SJCRH30 (cell line): ENCODE measurements around the gene CRYBB3. TPM values are rescaled to one million over a fixed set of nuclear protein-coding genes. Genes with fewer than 3 reads are reported as not detected.
"Not testable (repeated sequence)": the region's sequence is repeated elsewhere in the genome, so short reads cannot be mapped to it uniquely, and the experiment has no call there.

ENCODE experiments used
- DNase-seq, 2 experiments: peaks; one replicate each; pipeline ENCODE4 v3.0.0-alpha.2; 2015 to 2020
- H3K27ac ChIP-seq: fragments of 250-450 bp; sonication (Bioruptor Pico); 2 replicates; pipeline ENCODE4 v1.5.1; 2020; ENCODE audit warnings: mild to moderate bottlenecking, moderate library complexity
- H3K27me3 ChIP-seq: fragments of 250-450 bp; sonication (Bioruptor Pico); 2 replicates; pipeline ENCODE4 v1.5.1; 2020; ENCODE audit warnings: mild to moderate bottlenecking, moderate library complexity
- H3K36me3 ChIP-seq: fragments of 250-450 bp; sonication (Bioruptor Pico); 2 replicates; pipeline ENCODE4 v1.5.1; 2020; ENCODE audit warnings: mild to moderate bottlenecking, moderate library complexity
- H3K4me1 ChIP-seq: fragments of 250-450 bp; sonication (Bioruptor Pico); 2 replicates; pipeline ENCODE4 v1.5.1; 2020; ENCODE audit warnings: mild to moderate bottlenecking, moderate library complexity
- H3K4me3 ChIP-seq: fragments of 250-450 bp; sonication (Bioruptor Pico); 2 replicates; pipeline ENCODE4 v1.5.1; 2020; ENCODE audit warnings: mild to moderate bottlenecking, moderate library complexity
- H3K9me3 ChIP-seq: fragments of 250-450 bp; sonication (Bioruptor Pico); replicated peaks from 2 replicates; pipeline ENCODE4 v1.5.1; 2020; ENCODE audit warnings: mild to moderate bottlenecking, moderate library complexity
- total RNA-seq: library from RNA; depleted of rRNA; stranded (reverse); fragments of >200 nt; shearing (Covaris generic); gene quantifications from 2 replicates; pipeline ENCODE4 v1.2.3, GENCODE V29; 2014

Gene CRYBB3
- total RNA-seq, 1 experiment from 2014 or later: not detected

- H3K27me3 ChIP-seq: no peaks in the 10 kb centered on the region
- no peak for DNase-seq
- H3K4me3 ChIP-seq: no peak overlapping the region
- no peaks in the 10 kb centered on the region for H3K4me1 ChIP-seq
- H3K27ac ChIP-seq: no peak overlapping the region
- no peaks in the 10 kb centered on the region for H3K9me3 ChIP-seq
- peaks cover 60% of the 10 kb centered on the region for H3K36me3 ChIP-seq
These were observed 15.6 kb upstream of the CRYBB3 start for GRCh38 chr22:25183949-25184619.

DNA sequence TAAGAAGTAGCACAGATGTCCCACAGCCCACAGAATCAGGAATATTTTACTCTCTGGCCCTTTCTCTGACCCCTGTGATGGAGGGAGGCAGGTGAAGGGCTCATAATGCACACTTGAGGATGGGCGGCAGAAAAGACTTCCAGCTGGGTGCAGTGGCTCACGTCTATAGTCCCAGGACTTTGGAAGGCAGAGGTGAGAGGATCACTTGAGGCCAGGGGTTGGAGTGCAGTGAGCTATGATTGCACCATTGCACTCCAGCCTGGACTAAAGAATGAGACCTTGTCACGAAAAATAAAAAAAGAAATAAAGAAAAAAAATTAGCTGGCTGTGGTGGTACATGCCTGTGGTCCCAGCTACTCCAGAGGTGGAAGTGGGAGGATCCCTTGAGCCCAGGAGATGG, 13.5 kb upstream of the CRYBB3 start:
- no peaks in the 10 kb centered on the region for H3K4me1 ChIP-seq
- H3K4me3 ChIP-seq: no peak overlapping the region
- H3K27ac ChIP-seq: no peak overlapping the region

DNA sequence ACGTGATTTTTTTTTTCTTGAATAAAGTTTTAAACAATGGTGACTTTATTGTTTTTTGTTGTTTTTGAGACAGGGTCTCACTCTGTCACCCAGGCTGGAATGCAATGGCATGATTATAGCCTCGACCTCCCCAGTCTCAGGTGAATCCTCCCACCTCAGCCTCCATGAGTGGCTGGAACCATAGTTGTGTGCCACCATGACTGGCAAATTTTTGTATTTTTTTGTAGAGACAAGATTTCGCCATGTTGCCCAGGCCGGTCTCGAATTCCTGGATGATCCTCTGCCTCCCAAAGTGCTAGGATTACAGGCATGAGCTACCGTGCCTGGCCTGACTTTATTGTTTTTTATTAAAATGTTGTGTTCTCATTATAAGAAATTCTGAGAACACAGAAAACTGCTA, 12.2 kb upstream of the CRYBB3 start:
- Histone ChIP-seq H3K27me3 (no peaks in the 10 kb centered on the region), H3K4me1 (no peaks in the 10 kb centered on the region), H3K27ac (no peak overlapping the region), H3K4me3 (no peak overlapping the region), H3K36me3 (peaks cover 43% of the 10 kb centered on the region), H3K9me3 (no peaks in the 10 kb centered on the region)
- no peak for DNase-seq

More for the DNA sequence above, 13.5 kb upstream of the CRYBB3 start:
- DNase-seq: peak in 1 of 2 experiments; percentile 62
- Histone ChIP-seq H3K27me3 (no peaks in the 10 kb centered on the region), H3K9me3 (no peaks in the 10 kb centered on the region), H3K36me3 (peaks cover 45% of the 10 kb centered on the region)

DNA sequence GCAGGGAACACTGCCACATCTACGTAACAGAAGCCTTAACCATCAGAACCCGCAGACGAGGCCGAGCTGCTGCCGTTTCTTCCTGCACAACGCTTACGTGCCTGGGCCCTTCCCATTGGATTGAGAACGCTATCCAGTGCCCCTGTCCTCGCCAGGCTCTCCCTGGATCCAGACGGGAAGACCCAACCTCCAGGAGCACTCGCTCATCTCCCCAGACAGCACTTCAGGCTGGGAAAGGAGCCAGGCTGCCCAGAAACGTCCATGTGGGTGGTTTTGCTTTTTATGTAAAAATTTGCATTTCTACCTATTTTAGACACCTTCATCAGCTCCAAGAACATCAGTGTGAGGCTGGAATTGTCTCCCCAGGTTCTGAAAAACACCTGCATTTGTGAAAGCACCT, 7.3 kb upstream of the CRYBB3 start:
- no peak for DNase-seq
- H3K27me3 ChIP-seq: no peaks in the 10 kb centered on the region
- no peak overlapping the region for H3K27ac ChIP-seq
- peaks cover 33% of the 10 kb centered on the region for H3K36me3 ChIP-seq
- H3K9me3 ChIP-seq: no peaks in the 10 kb centered on the region
- no peaks in the 10 kb centered on the region for H3K4me1 ChIP-seq
- H3K4me3 ChIP-seq: no peak overlapping the region

- Histone ChIP-seq H3K4me3 (no peak overlapping the region), H3K36me3 (peaks cover 30% of the 10 kb centered on the region), H3K4me1 (no peaks in the 10 kb centered on the region), H3K27me3 (no peaks in the 10 kb centered on the region), H3K9me3 (no peaks in the 10 kb centered on the region), H3K27ac (no peak overlapping the region)
- DNase-seq: no peak
These were observed 6.5 kb upstream of the CRYBB3 start for GRCh38 chr22:25193130-25193529.

GRCh38 chr22:25193548-25193947, 6.1 kb upstream of the CRYBB3 start:
- Histone ChIP-seq H3K4me3 (no peak overlapping the region), H3K36me3 (peaks cover 27% of the 10 kb centered on the region), H3K4me1 (no peaks in the 10 kb centered on the region), H3K27me3 (no peaks in the 10 kb centered on the region), H3K9me3 (no peaks in the 10 kb centered on the region), H3K27ac (no peak overlapping the region)
- peak in 1 of 2 experiments; percentile 58 for DNase-seq

GRCh38 chr22:25196326-25196725, 3.3 kb upstream of the CRYBB3 start:
- H3K9me3 ChIP-seq: no peaks in the 10 kb centered on the region
- no peak overlapping the region for H3K4me3 ChIP-seq
- H3K27ac ChIP-seq: no peak overlapping the region
- H3K36me3 ChIP-seq: peaks cover 30% of the 10 kb centered on the region
- no peaks in the 10 kb centered on the region for H3K4me1 ChIP-seq
- no peaks in the 10 kb centered on the region for H3K27me3 ChIP-seq
- DNase-seq: no peak

DNA sequence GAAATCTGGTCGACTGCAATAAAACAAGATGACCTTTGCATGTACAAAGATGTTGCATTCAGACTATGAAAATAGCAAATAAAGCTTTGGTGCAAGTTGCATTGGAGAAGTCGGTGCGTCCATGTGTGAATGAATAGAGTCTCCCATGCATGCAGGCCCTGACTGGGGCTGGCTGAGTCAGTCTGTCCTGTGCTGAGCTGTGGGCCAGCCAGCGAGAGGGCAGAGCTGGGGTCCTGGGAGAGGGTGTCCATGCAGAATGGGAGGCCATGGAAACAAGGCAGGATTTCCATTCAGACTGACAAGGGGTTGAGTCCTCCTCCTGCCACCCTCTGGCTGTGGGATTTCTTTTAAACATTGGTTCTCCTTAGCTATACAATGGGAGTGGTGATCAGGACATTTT, 2.3 kb upstream of the CRYBB3 start:
- no peak overlapping the region for H3K4me3 ChIP-seq
- H3K27me3 ChIP-seq: no peaks in the 10 kb centered on the region
- H3K4me1 ChIP-seq: no peaks in the 10 kb centered on the region
- no peaks in the 10 kb centered on the region for H3K9me3 ChIP-seq
- no peak overlapping the region for H3K27ac ChIP-seq
- DNase-seq: no peak
- peaks cover 23% of the 10 kb centered on the region; the same call in 1 of the 2 replicates for H3K36me3 ChIP-seq

DNA sequence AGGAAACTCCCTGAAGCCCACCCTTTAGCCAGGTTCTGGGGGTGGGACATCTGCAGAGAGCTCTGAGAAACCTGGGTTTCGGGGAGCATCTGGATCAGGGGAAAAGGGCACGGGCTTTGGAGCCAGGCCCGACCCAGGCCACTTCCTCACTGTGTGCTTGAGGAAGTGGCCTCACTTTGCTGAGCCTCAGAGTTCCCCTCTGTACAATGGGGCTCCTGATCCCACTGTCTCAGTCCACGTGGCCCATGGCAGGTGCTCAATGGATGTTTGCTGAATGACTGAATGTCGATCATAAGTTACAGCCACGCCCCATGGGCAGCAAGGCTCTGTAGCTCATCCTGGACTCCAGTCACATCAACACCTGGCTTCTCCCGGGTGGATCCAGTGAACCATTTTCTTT, 1.3 kb downstream of the CRYBB3 start:
- H3K27ac ChIP-seq: no peak overlapping the region
- no peak for DNase-seq
- no peak overlapping the region for H3K4me3 ChIP-seq
- no peaks in the 10 kb centered on the region for H3K27me3 ChIP-seq
- 0 out of 2 replicates have a peak, but pooled peaks cover 4% of the 10 kb centered on the region for H3K4me1 ChIP-seq
- no peaks in the 10 kb centered on the region for H3K9me3 ChIP-seq
- H3K36me3 ChIP-seq: peaks cover 10% of the 10 kb centered on the region; the same call in 1 of the 2 replicates

- Histone ChIP-seq H3K27me3 (no peaks in the 10 kb centered on the region), H3K27ac (no peak overlapping the region), H3K36me3 (peaks cover 9% of the 10 kb centered on the region; the same call in 1 of the 2 replicates), H3K9me3 (no peaks in the 10 kb centered on the region), H3K4me1 (0 out of 2 replicates have a peak, but pooled peaks cover 4% of the 10 kb centered on the region), H3K4me3 (no peak overlapping the region)
- DNase-seq: no peak
These were observed 2.1 kb downstream of the CRYBB3 start for GRCh38 chr22:25201557-25202273.

DNA sequence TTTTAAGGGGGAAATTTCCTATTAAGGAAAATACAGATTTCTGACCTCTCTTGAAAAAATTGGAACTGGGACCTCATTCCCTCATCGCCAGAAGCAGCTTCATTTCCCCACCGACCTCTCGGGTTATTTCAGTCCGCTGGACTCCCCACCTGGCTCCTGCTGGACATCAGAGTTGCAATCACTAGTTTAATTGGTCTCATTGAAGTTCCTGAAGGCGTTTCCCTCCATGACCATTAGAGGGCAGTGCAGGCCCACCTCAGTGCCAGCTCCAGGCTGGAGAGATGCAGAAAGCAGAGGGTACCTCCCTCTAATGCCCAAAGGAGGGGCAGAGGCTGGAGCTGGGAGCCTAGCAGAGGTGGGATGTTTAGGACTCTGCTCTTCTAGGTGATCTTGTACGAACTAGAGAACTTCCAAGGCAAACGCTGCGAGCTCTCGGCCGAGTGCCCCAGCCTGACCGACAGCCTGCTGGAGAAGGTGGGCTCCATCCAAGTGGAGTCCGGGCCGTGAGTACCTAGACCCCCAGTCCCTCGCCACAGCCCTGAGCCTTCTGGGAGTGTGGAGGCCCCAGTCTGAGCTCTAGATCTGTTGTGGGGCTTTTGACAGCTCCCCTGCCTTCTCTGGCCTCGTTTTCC, 2.7 kb downstream of the CRYBB3 start:
- Histone ChIP-seq H3K36me3 (peaks cover 5% of the 10 kb centered on the region; the same call in 1 of the 2 replicates), H3K4me1 (0 out of 2 replicates have a peak, but pooled peaks cover 4% of the 10 kb centered on the region), H3K27ac (no peak overlapping the region), H3K27me3 (no peaks in the 10 kb centered on the region), H3K9me3 (no peaks in the 10 kb centered on the region), H3K4me3 (no peak overlapping the region)
- peak; percentile 69 to 92 for DNase-seq

DNA sequence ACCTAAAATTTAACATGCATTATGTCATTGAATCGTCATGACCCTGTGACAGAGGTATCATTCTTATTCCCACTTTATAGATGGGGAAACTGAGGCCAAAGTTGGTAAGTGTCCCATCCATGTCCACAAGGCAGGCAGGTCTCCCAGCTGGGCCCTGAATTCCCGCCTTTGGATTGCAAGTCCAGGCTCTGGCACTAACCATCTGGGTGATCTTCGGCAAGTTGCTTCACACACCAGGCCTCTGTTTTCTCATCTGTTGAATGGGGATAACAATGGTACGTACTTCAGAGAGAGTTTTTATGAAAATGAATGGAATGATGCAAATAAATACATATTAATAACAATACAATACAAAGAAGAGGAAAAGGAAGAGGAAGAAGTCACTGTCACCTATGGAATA, 3.4 kb downstream of the CRYBB3 start:
- no peak for DNase-seq
- Histone ChIP-seq H3K27me3 (no peaks in the 10 kb centered on the region), H3K4me3 (no peak overlapping the region), H3K4me1 (0 out of 2 replicates have a peak, but pooled peaks cover 4% of the 10 kb centered on the region), H3K9me3 (no peaks in the 10 kb centered on the region), H3K27ac (no peak overlapping the region), H3K36me3 (peaks cover 4% of the 10 kb centered on the region; the same call in 1 of the 2 replicates)

DNA sequence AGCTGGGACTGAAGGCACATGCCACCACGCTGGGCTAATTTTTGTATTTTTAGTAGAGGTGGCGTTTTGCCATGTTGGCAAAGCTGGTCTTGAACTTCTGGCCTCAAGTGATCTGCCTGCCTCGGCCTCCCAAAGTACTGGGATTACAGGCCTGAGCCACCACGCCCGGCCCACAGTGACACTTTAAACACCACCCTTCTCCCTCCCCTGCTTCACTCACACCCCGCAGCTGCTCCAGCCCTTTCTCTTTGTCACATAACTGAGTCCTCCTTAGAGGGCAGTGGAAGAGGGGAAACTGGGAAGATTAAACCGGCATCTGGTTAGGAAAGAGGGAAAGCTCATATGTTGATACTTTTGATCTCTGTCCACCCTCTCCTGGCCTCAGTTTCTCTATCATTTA, 4.9 kb downstream of the CRYBB3 start:
- not testable (repeated sequence) for H3K9me3 ChIP-seq, H3K4me3 ChIP-seq, H3K27ac ChIP-seq, H3K27me3 ChIP-seq, H3K36me3 ChIP-seq, H3K4me1 ChIP-seq
- peak; percentile 36 to 40 for DNase-seq

- H3K4me1 ChIP-seq: peaks cover 10% of the 10 kb centered on the region; the same call in 1 of the 2 replicates
- H3K27me3 ChIP-seq: no peaks in the 10 kb centered on the region
- H3K27ac ChIP-seq: no peak overlapping the region
- no peak for DNase-seq
- no peaks in the 10 kb centered on the region for H3K36me3 ChIP-seq
- no peak overlapping the region for H3K4me3 ChIP-seq
- no peaks in the 10 kb centered on the region for H3K9me3 ChIP-seq
These were observed 6.2 kb downstream of the CRYBB3 start for GRCh38 chr22:25205847-25206246.

DNA sequence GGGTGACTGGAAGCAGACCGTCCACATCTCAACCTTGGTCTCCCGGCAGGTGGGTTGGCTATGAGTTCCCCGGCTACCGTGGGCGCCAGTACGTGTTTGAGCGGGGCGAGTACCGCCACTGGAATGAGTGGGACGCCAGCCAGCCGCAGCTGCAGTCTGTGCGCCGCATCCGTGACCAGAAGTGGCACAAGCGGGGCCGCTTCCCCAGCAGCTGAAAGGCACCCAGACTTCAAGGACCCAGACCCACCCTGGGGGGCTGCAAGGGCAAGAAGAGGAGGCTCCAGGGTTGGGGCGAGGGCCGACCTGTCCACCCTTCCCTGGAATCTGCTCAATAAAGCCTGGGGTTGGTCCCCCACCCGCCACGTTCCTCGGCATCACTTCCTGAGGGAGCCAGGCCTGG, 7.3 kb downstream of the CRYBB3 start:
- Histone ChIP-seq H3K36me3 (no peaks in the 10 kb centered on the region), H3K27me3 (no peaks in the 10 kb centered on the region), H3K4me3 (no peak overlapping the region), H3K4me1 (peaks cover 18% of the 10 kb centered on the region), H3K27ac (no peak overlapping the region), H3K9me3 (no peaks in the 10 kb centered on the region)
- no peak for DNase-seq
